Endodermal cell (in vitro differentiated cells): ENCODE results near the gene EVL. TPM values are rescaled to one million over a fixed set of nuclear protein-coding genes. Genes with fewer than 3 reads are reported as not detected.

Experiments used
- DNase-seq: peaks from one replicate; pipeline ENCODE4 v3.0.0-alpha.2; 2017
- H3K27ac ChIP-seq: 2 replicates; pipeline ENCODE4 v1.5.1; 2013; ENCODE audit warnings: mild to moderate bottlenecking, low read depth, low read length, moderate library complexity
- H3K27me3 ChIP-seq: 2 replicates; pipeline ENCODE4 v1.6.1; 2013; ENCODE audit warnings: mild to moderate bottlenecking, low read length, moderate library complexity; ENCODE audit not compliant: insufficient read depth, control insufficient read depth, poor library complexity, severe bottlenecking
- H3K36me3 ChIP-seq: 2 replicates; pipeline ENCODE4 v1.7.0; 2013; ENCODE audit warnings: mild to moderate bottlenecking, low read length, moderate library complexity; ENCODE audit not compliant: control insufficient read depth, insufficient read depth
- H3K4me1 ChIP-seq: one replicate; pipeline ENCODE4 v1.7.0; 2013; ENCODE audit warnings: low read length; ENCODE audit not compliant: control insufficient read depth, insufficient read depth
- H3K4me3 ChIP-seq: 2 replicates; pipeline ENCODE4 v1.5.1; 2013; ENCODE audit warnings: mild to moderate bottlenecking, low read length, moderate library complexity
- H3K9ac ChIP-seq: 2 replicates; pipeline ENCODE4 v1.6.1; 2013; ENCODE audit warnings: mild to moderate bottlenecking, low read length, moderate library complexity; ENCODE audit not compliant: poor library complexity, severe bottlenecking; ENCODE audit errors: extremely low read depth
- H3K9me3 ChIP-seq: 2 replicates; pipeline ENCODE4 v1.6.1; 2013; ENCODE audit warnings: mild to moderate bottlenecking, low read length, moderate library complexity; ENCODE audit not compliant: control insufficient read depth
- H3K27ac Mint-ChIP-seq: 2 replicates; pipeline ENCODE4 v1.8.0; 2020; ENCODE audit warnings: mixed read lengths
- H3K27me3 Mint-ChIP-seq: 2 replicates; pipeline ENCODE4 v1.8.0; 2021; ENCODE audit warnings: mild to moderate bottlenecking, mixed read lengths; ENCODE audit not compliant: insufficient read depth
- H3K36me3 Mint-ChIP-seq: 2 replicates; pipeline ENCODE4 v1.8.0; 2020; ENCODE audit warnings: low read depth, mixed read lengths
- H3K4me1 Mint-ChIP-seq: 2 replicates; pipeline ENCODE4 v1.8.0; 2020; ENCODE audit warnings: mixed read lengths
- H3K4me3 Mint-ChIP-seq: 2 replicates; pipeline ENCODE4 v1.8.0; 2020; ENCODE audit warnings: mild to moderate bottlenecking, moderate library complexity, mixed read lengths
- H3K9me3 Mint-ChIP-seq: 2 replicates; pipeline ENCODE4 v1.8.0; 2020; ENCODE audit warnings: mild to moderate bottlenecking, mixed read lengths
- WGBS, 2 experiments: methylation state at CpG; one replicate each; pipeline versions ENCODE4 v1.1.5 to v1.1.7; 2013; ENCODE audit warnings: missing lambda C conversion rate in 2 of 2, mixed read lengths in 1 of 2; ENCODE audit not compliant: insufficient coverage in 1 of 2, insufficient read length in 1 of 2; 5-methylcytosine and 5-hydroxymethylcytosine counted together
- total RNA-seq, 2 donors: library from RNA; stranded (reverse); fragmentation: NEBNext Ultra II Directional in 1 of 2; extraction: Animal tissue kit (Norgen Biotek cat#: 25700) in 1 of 2; gene quantifications; 2 replicates in 1 of 2; 3 replicates in 1 of 2; pipeline ENCODE4 v1.2.1, GENCODE V29; 2021
- TF ChIP-seq, protein P1 (sequence below): fragments of 200-600 bp; sonication (generic); conservative IDR thresholded peaks from 2 replicates; pipeline ENCODE4 v1.5.0; 2021; ENCODE audit warnings: antibody characterized with exemption, mild to moderate bottlenecking

EVL gene
- total RNA-seq, 2 donors from 2014 or later, result 61.1 to 71.3 TPM

DNA sequence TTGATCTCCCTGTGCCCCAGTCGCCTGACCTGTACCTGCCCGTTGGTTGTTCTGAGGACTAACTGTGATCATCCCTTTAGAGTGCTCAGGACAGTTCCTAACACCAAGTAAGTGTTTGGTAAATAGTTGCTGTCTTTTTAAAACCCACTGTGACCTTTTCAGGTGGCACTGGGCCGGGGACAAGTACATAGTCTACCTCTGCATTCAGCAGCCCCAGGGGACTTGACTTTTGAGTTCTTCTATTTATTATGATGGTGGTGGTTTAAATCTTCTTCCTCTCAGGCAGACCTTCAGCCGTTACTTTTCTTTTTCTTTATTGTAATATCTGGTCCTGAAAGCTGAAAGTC lies 38.8 kb downstream of the EVL start:
- Histone ChIP-seq H3K9me3 (no peaks in the 10 kb centered on the region), H3K36me3 (no peaks in the 10 kb centered on the region), H3K4me3 (no peak overlapping the region), H3K27me3 (no peaks in the 10 kb centered on the region), H3K4me1 (no peaks in the 10 kb centered on the region), H3K27ac (no peak overlapping the region), H3K9ac (no peak overlapping the region)
- Mint-ChIP-seq H3K4me3 (no peak overlapping the region), H3K27ac (no peak overlapping the region), H3K9me3 (no peaks in the 10 kb centered on the region), H3K36me3 (no peaks in the 10 kb centered on the region), H3K27me3 (no peaks in the 10 kb centered on the region), H3K4me1 (peaks cover 4% of the 10 kb centered on the region)
- TF ChIP-seq, protein P1, sequence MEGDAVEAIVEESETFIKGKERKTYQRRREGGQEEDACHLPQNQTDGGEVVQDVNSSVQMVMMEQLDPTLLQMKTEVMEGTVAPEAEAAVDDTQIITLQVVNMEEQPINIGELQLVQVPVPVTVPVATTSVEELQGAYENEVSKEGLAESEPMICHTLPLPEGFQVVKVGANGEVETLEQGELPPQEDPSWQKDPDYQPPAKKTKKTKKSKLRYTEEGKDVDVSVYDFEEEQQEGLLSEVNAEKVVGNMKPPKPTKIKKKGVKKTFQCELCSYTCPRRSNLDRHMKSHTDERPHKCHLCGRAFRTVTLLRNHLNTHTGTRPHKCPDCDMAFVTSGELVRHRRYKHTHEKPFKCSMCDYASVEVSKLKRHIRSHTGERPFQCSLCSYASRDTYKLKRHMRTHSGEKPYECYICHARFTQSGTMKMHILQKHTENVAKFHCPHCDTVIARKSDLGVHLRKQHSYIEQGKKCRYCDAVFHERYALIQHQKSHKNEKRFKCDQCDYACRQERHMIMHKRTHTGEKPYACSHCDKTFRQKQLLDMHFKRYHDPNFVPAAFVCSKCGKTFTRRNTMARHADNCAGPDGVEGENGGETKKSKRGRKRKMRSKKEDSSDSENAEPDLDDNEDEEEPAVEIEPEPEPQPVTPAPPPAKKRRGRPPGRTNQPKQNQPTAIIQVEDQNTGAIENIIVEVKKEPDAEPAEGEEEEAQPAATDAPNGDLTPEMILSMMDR, result no peak
- 93 to 100% methylated on average over 1 to 4 of the region's 4 CpGs for WGBS, 2 experiments
- DNase-seq, result no peak

DNA sequence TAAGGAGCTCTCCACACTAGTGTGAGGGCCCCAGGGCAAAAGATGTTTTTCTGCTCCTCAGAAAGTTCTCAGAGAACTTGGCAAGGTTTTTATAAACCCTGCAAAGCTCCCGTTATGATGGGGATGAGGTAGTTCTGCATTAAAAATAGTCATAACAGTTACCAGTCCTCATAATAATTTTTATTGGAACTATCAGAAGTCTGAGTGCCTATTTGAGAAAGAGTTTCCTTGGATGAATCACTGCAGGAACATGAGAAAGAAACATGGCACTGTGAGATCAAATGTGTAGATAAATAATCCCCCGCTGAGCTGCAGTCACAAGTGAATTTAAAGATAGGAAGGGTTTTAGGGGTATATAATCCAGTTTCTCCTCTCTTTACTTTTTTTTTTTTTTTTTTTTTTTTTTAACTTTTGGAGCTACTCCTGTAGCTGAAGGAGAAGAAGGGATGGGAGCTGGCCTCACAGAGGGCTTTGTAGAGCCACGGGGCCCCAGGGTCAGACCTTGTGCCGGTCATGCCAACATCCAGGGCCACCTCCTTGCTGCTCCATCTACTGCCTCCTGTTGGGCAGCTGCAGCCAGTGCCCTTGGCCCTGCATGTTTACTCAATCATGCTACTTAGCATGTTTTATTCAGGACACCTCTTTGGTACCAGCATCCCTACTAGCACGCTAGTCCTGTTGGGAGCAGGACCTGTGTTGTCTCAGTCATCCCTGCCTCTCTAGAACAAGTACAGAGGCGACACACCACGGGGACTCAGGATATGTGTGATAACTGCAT lies 39.5 kb downstream of the EVL start:
- H3K27me3 ChIP-seq, result no peaks in the 10 kb centered on the region
- no peaks in the 10 kb centered on the region for H3K36me3 ChIP-seq
- Mint-ChIP-seq H3K27ac (no peak overlapping the region), H3K4me3 (no peak overlapping the region), H3K4me1 (peaks cover 4% of the 10 kb centered on the region), H3K36me3 (no peaks in the 10 kb centered on the region), H3K9me3 (no peaks in the 10 kb centered on the region), H3K27me3 (no peaks in the 10 kb centered on the region)
- no peak overlapping the region for H3K27ac ChIP-seq
- TF ChIP-seq, protein P1, result peak; percentile 52
- no peak overlapping the region for H3K4me3 ChIP-seq
- H3K4me1 ChIP-seq, result no peaks in the 10 kb centered on the region
- no peak overlapping the region for H3K9ac ChIP-seq
- DNase-seq, result no peak
- WGBS, 2 experiments, result 95 to 99% methylated on average over 6 of the region's 7 CpGs
- H3K9me3 ChIP-seq, result no peaks in the 10 kb centered on the region

DNA sequence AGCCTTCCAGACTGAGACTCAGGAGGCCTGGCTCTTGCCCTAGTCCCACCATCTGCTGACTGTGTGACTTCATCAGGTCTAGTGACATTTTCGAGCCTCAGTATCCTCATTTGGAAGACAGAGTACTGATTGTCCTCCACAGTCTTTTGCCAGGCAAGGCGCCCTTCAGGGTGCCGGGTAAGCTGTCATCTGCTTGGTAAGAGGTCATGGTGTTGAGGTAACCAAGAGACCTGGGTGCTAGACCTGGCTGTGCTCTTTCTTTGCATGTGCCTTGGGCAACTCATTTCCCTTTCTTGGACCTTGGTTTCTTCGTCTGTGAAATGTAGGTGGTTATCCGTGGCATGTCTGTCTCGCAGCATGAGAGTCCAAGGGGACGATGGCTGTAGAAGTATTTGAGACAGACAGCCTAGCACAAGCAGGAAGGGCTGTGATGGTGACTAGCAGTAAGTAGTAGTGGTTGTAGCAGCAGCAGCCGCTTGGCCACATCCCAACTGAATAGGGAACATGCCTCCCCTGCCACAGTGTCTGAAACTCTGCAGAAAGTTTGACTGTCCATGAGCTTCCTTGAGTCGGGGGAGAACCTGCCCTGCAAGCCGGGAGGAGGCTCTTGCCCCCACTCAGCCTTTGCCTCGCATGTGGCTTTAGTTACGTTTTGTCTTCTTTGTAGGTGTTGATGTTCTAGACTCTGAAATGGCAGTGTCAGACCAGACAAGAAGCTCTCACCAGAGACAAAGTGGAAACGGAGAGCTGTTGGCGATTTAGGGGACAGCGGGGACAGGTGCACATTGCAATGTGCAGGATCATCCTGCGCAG lies 40.3 kb downstream of the EVL start:
- Histone ChIP-seq H3K4me3 (no peak overlapping the region), H3K4me1 (no peaks in the 10 kb centered on the region), H3K36me3 (no peaks in the 10 kb centered on the region), H3K9me3 (no peaks in the 10 kb centered on the region), H3K27me3 (no peaks in the 10 kb centered on the region), H3K27ac (no peak overlapping the region), H3K9ac (no peak overlapping the region)
- DNase-seq, result no peak
- H3K36me3 Mint-ChIP-seq, result no peaks in the 10 kb centered on the region
- no peak overlapping the region for H3K4me3 Mint-ChIP-seq
- H3K9me3 Mint-ChIP-seq, result no peaks in the 10 kb centered on the region
- TF ChIP-seq, protein P1, result no peak
- peaks cover 4% of the 10 kb centered on the region for H3K4me1 Mint-ChIP-seq
- no peaks in the 10 kb centered on the region for H3K27me3 Mint-ChIP-seq
- no peak overlapping the region for H3K27ac Mint-ChIP-seq
- 93 to 99% methylated on average over 9 to 16 of the region's 16 CpGs for WGBS, 2 experiments
